Activated naive CD4-positive, alpha-beta T cell treated with anti-CD3 and anti-CD28 coated beads, Interleukin-2, amount 50 U/mL, for 16 hours (primary cell): ENCODE data around the gene SMAD4.
A peak's percentile ranks its signal among the peaks of the same experiment; 100 is the strongest.
"Not testable (repeated sequence)": the region's sequence is repeated elsewhere in the genome, so short reads cannot be mapped to it uniquely, and the experiment has no call there.

Experiments used
- DNase-seq: peaks from one replicate; pipeline ENCODE4 v3.0.0-alpha.2; 2020

The SMAD4 gene

DNA sequence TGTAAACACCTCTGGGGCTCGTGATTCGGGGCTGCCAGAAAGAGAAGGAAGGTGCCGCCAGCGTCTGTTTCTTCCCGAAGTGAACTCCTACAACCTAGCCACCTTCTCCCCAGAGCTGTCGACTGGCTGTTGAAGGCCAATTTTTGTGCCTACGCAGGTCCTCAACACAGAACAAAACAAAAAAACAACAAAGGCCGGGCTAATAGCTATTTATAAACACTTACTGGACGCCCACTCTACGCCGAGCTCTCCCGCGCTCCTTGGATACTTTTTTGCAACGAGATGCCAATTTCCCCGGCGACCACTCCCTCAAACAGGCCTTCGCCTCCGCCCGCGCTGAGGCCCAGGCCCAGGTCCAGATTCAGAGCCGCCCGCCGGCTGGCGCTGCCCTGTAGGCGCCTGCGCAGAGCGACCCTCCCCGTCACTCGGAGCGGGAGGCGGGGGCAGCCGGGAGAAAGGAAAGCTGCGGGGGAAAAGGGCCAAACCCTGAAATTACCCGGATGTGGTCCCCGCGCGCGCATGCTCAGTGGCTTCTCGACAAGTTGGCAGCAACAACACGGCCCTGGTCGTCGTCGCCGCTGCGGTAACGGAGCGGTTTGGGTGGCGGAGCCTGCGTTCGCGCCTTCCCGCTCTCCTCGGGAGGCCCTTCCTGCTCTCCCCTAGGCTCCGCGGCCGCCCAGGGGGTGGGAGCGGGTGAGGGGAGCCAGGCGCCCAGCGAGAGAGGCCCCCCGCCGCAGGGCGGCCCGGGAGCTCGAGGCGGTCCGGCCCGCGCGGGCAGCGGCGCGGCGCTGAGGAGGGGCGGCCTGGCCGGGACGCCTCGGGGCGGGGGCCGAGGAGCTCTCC is at the start of gene SMAD4:
SMAD4 (plus strand) TSS at position 520 of the 843 bp plus-strand sequence. CDS start 16,834 bp downstream, outside the sequence.
- peak; percentile 98 for DNase-seq

DNA sequence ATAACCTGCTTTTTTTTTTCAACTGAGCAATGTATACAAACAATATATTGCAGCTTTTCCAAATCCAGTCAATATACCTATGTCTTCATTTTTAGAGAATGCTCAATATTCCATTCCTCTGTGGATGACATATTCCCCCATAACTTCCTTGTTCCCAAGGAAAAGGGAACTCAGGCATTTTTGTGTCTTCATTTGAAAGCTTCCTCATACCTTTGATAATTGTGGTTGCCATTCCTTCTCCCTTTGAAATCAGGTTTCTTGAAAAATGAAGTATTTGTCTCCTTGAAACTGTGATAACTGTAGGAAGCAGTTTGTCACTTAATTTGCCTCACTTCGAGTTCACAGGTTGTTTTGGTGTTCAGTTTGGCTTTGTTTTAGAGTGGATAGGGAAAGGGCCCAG is 48.6 kb upstream of the SMAD4 start:
- DNase-seq = no peak

DNA sequence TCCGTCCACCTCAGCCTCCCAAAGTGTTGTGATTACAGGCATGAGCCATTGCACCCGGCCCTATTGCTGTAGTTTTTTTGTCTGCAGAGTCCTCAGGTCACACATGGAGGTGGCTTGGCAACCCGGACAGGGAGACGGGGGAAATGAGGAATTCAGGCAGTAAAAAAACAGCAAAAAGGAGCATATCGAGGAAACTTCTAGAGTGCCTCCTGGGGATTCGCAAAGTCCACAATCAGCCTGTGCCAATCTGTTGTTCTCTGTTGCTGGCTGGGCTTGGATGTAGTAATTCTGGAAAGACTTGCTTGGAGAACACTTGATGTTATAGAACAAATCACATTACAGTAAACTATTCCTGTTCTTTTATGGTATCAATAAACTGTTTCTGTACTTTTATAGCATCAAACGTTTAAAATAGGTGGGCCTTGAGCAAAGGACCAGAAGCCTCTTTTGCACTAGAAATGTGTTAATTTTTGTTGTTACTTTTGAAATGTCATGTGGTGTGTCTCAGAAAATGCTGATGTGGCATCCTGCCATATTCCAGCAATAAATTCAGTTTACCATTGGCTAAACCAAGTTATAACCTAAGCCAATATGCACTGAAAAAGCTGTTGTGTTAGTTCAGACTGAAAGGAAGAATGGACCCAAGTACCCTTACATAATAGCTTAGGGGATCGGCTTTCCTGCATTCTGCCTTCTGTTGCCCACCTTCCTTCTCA is 47.8 kb upstream of the SMAD4 start:
- no peak for DNase-seq

DNA sequence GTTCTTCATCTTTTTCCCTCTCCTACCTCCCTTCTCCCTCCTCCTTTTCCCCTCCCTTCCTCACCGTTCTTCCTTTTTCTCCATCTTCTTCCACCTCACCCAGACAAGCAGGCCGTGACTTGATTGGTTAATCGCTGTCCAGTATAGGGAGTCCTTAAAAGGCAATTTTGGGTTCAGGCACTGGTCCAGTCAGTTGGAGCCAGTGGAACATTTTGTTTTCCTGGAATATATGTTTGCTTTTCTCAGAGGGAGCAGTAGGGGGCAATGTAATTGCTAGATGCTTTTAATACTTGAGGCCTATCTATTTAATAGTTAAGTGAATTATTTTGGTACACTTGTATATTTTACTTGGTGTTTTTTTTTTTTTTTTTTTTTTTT is 47.2 kb upstream of the SMAD4 start:
- DNase-seq = no peak

DNA sequence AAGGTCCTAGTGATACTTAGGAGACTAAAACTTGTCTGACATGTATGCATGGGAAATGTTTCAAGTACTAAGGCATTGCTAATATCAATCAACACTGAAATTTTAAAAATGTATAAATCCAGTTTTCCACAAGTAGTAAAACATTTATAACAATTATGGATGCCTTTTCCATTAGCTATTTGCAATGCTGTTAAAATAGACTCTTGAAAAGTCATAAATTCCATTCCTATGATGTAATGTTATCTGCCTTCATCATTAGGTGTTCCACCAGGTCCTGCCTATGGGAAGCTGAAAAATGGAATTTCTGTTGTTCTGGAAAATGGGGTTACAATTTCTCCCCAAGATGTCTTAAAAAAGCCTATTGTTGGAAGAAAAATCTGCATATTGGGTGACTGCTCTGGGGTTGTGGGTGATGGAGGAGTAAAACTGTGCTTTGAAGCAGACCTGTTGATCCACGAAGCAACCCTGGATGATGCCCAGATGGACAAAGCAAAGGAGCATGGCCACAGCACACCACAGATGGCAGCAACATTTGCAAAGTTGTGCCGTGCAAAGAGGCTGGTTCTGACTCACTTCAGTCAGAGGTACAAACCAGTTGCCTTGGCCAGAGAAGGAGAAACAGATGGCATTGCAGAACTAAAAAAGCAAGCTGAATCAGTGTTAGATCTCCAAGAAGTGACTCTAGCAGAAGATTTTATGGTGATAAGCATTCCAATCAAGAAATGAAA is 43.5 kb upstream of the SMAD4 start:
- DNase-seq = no peak

DNA sequence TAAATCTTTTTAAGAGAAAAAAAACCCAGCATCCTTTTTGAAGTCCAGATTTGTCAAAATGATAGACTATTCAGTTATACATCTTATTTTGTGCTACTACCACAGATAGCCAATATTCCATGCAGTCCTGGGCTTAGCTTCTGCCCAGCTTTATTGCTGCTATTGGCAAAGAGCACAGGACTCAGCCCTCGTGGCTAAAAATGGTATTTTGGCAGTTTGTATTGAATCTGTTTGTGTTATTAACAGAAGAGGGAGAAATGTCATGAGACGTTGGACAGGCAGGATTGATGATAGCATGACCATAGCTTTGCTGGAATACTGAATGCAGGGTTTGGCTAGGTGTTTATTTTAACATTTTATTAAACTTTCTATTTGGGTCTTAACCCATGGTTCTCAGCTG is 42.8 kb upstream of the SMAD4 start:
- no peak for DNase-seq

DNA sequence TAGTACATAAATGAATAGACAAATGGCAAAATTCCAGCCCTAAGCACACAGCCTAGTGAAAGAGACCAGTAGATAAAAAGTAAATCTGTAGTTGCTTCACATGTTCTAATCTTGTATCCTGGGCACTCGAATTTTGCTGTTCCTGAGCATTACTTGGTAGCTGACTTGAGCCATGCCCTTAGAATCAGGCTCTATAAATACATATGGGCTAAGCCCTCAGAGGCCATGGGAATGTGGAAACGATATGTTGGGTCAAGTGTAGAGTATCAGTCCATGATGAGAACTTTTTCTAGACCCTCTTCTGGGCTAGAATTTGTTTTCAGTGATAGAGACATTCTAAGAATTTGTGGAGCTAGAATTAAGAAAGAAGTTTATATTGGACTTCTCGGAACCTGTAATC is 40.3 kb upstream of the SMAD4 start:
- DNase-seq = no peak

- DNase-seq = no peak
These were observed 37.7 kb upstream of the SMAD4 start for GRCh38 chr18:50992351-50992762.

DNA sequence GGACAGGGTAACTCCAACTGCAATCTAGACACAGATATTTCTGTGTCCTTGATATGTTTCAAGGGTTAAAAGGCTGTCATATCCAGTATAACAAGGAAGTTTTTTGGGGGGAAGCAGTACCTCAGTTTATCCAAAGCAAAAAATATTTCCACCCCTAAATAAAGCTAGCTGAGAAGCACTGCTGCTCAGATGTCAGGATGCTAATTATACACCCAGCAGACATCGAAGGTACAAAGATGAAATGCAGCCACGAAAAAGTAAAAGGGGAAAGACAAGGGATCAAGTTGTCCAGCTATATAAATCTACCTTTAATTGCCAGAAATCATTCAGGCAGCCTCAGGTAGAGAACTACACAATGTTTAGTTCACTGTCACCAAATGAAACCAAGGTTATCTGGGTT is 36.0 kb upstream of the SMAD4 start:
- DNase-seq = no peak

GRCh38 chr18:51003174-51003573 is 26.8 kb upstream of the SMAD4 start:
- not testable (repeated sequence) for DNase-seq

DNA sequence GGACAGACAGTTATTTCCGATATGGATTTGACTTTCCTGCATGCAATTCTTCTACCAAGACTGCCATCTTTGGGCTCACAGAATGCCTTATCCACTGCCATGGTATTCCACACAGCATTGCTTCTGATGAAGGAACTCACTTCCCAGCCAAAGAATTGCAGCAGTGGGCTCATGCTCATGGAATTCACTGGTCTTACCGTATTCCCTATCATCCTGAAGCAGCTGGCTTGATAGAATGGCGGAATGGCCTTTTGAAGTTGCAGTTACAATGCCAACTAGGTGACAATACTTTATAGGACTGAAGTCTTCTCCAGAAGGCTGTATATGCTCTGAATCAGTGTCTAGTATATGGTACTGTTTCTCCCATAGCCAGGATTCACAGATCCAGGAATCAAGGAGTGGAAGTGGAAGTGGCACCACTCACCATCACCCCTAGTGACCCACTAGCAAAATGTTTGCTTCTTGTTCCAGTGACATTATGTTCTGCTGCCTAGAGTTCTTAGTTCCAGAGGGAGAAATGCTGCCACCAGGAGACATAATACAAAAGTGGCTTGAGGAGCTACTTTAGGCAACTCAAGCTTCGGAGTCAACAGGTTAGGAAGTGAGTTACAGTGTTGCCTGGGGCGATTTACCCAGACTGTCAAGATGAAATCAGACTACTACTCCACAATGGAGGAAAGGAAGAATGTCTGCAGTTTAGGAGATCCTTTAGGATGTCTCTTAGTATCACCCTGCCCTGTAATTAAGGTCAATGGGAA is 23.8 kb upstream of the SMAD4 start:
- no peak for DNase-seq

GRCh38 chr18:51006948-51007789 is 22.8 kb upstream of the SMAD4 start:
- DNase-seq = no peak

GRCh38 chr18:51007790-51008139 is 22.2 kb upstream of the SMAD4 start:
- no peak for DNase-seq

DNA sequence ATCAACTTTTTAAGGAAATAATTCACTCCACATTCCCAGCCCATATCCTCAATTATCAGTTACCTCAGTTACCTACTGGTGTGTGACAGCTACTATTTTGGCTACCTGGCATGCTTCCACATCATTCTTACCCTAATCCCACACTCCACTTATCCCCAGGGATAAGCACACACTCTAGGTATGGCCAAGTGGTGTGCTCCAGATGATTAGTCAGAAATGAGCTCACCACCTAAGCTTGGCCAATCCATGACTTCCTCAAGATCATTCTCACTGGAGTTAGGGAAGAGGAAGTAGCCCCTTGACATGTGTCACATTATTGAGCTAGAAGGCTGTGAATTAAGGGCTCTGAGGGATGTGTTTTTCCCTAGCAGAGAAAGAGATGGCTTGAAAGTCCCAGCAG is 20.9 kb upstream of the SMAD4 start:
- no peak for DNase-seq

DNA sequence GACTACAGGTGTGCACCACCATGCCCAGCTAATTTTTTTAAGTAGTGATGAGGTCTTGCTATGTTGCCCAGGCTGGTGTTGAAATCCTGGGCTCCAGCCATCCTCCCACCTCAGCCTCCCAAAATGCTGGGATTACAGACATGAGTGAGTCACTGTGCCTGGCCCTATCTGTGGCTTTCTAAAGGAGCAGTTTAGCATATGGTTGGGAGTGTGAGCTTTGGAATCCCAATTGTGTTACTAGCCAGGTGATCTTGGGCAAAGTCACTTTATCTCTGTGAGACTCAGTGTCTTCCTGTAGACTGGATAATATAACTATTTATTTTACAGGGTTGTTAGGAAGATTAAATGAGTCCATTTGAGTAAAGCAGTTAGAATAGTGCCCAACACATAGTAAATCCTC is 19.8 kb upstream of the SMAD4 start:
- no peak for DNase-seq

GRCh38 chr18:51011709-51012108 is 18.3 kb upstream of the SMAD4 start:
- no peak for DNase-seq

DNA sequence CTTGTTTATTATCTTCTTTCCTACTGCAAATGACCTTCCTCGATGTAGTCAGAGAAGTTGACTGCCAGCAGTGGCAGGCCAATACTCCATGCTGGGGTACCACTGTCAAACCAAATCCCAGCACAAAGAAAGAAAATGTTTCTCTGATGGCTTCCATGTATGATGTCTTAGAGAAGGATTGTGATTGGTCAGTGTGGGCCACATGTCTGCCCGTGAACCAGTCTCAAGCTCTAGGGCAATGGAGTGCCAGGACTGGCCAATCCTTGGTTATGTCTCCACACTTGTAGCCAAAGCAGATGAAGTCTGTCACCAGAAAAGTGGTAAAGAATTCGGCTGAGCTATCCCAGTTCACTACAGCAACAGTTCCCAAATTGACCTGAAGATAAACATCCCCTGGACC is 17.6 kb upstream of the SMAD4 start:
- DNase-seq = no peak

GRCh38 chr18:51013259-51013658 is 16.8 kb upstream of the SMAD4 start:
- DNase-seq = no peak

- no peak for DNase-seq
These were observed 12.7 kb upstream of the SMAD4 start for GRCh38 chr18:51017140-51017879.

DNA sequence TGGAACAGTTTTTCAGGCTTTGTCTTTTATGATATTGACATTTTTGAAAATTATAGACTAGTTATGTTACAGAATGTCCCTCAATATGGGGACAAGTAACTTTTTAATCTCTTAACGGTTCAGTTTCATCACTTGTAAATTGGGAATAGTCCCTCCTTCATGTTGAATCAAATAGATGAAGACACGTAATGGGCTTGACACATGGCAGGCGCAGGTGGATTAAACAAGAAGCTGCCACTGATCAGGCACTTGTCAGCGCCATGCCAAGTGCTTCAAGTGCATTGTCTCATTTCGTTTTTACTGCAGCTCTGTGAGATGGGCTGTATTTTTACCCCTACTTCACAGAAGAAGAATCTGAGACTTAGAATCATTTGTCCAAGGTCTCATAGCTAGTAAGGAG is 9.5 kb upstream of the SMAD4 start:
- no peak for DNase-seq

DNA sequence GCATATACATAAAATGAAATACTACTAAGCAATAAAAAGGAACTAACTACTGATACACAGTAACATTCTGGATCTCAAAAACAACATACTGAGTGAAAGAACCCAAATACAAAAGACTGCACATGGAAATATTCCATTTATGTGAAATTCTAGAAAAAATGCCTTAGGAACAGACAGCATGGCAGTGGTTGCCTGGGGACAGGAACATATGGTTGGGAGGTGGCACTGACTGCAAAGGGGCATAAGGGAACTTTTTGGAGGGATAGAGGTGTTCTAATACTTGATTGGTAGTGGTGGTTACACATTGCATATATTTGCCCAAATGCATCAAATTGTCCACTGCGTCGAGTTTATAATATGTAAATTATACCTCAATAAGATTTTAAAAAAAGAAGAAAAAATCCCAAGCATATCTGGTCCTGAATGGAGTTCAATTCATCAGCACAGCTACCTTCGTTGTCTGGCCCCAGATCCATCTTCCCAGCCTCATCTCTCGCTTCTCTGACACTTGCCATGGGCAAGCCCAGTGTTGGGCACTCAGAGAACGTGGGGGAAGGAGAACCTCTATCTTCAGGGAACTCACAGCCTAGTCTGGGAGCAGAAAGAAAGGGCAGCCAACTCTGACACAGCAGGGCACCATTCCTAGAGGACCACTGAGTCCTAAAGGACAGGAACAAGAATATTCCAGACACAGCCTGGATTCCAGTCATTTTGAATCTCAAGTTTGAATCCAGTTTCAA is 8.6 kb upstream of the SMAD4 start:
- no peak for DNase-seq
